GM21786 (cell line): ENCODE measurements around the gene CHST7.

Source experiments
- ATAC-seq: cut with Tn5 transposase; IDR thresholded peaks from one replicate; pipeline ENCODE4 v1.9.1; 2021; ENCODE audit not compliant: unreplicated experiment

The CHST7 gene

GRCh38 chrX:46572340-46572936 lies 1.1 kb upstream of the CHST7 start:
- ATAC-seq = peak; percentile 38

- ATAC-seq = peak; percentile 24
These were observed 568 bp downstream of the CHST7 start for GRCh38 chrX:46573892-46574773.

- ATAC-seq = no peak
These were observed 1.3 kb downstream of the CHST7 start for GRCh38 chrX:46574774-46575381.

GRCh38 chrX:46575586-46575985 lies 2.0 kb downstream of the CHST7 start:
- ATAC-seq = no peak

- no peak for ATAC-seq
These were observed 2.4 kb downstream of the CHST7 start for GRCh38 chrX:46575991-46576392.

GRCh38 chrX:46576458-46576857 lies 2.9 kb downstream of the CHST7 start:
- no peak for ATAC-seq

GRCh38 chrX:46577221-46578005 lies 3.8 kb downstream of the CHST7 start:
- no peak for ATAC-seq

GRCh38 chrX:46579250-46579649 lies 5.7 kb downstream of the CHST7 start:
- ATAC-seq = no peak

- no peak for ATAC-seq
These were observed 7.0 kb downstream of the CHST7 start for GRCh38 chrX:46580613-46581012.

- ATAC-seq = no peak
These were observed 8.8 kb downstream of the CHST7 start for GRCh38 chrX:46582325-46582724.

- ATAC-seq = no peak
These were observed 9.4 kb downstream of the CHST7 start for GRCh38 chrX:46582966-46583365.

- no peak for ATAC-seq
These were observed 11.2 kb downstream of the CHST7 start for GRCh38 chrX:46584736-46585135.

GRCh38 chrX:46587158-46587557 lies 13.6 kb downstream of the CHST7 start:
- ATAC-seq = peak; percentile 64

GRCh38 chrX:46587753-46588171 lies 14.2 kb downstream of the CHST7 start:
- peak; percentile 25 for ATAC-seq

GRCh38 chrX:46588263-46588662 lies 14.7 kb downstream of the CHST7 start:
- peak; percentile 21 for ATAC-seq

- no peak for ATAC-seq
These were observed 16.6 kb downstream of the CHST7 start for GRCh38 chrX:46589977-46590723.

- ATAC-seq = no peak
These were observed 21.5 kb downstream of the CHST7 start for GRCh38 chrX:46595084-46595483.

- no peak for ATAC-seq
These were observed 23.6 kb downstream of the CHST7 start for GRCh38 chrX:46597208-46597607.

GRCh38 chrX:46597771-46598170 lies 24.2 kb downstream of the CHST7 start:
- ATAC-seq = no peak

- ATAC-seq = no peak
These were observed 25.5 kb downstream of the CHST7 start for GRCh38 chrX:46599051-46599560.
